Neural progenitor cell (in vitro differentiated cells): ENCODE measurements around the gene GRID1. TPM values are rescaled to one million over a fixed set of nuclear protein-coding genes. Genes with fewer than 3 reads are reported as not detected.

Experiments
- DNase-seq: peaks from one replicate; pipeline ENCODE4 v3.0.0-alpha.2; 2016; ENCODE audit warnings: low spot score
- H2AFZ ChIP-seq: fragments of 200-600 bp; sonication (generic); replicated peaks from 2 replicates; pipeline ENCODE4 v1.6.1; 2016; ENCODE audit warnings: antibody characterized with exemption
- H3F3A ChIP-seq: fragments of 200-600 bp; sonication (generic); 2 replicates; pipeline ENCODE4 v1.6.1; 2016; ENCODE audit warnings: antibody characterized with exemption, low read depth
- H3K27ac ChIP-seq: fragments of 200-600 bp; sonication (generic); 2 replicates; pipeline ENCODE4 v1.5.1; 2016; ENCODE audit warnings: mild to moderate bottlenecking
- H3K27me3 ChIP-seq: fragments of 200-600 bp; sonication (generic); 2 replicates; pipeline ENCODE4 v1.6.1; 2016; ENCODE audit warnings: mild to moderate bottlenecking, moderate library complexity
- H3K36me3 ChIP-seq: fragments of 200-600 bp; sonication (generic); 2 replicates; pipeline ENCODE4 v1.5.1; 2016
- H3K4me1 ChIP-seq: fragments of 200-600 bp; sonication (generic); 2 replicates; pipeline ENCODE4 v1.6.1; 2016; ENCODE audit warnings: mixed run types
- H3K4me2 ChIP-seq: fragments of 200-600 bp; sonication (generic); 2 replicates; pipeline ENCODE4 v1.6.1; 2016
- H3K4me3 ChIP-seq: fragments of 200-600 bp; sonication (generic); 2 replicates; pipeline ENCODE4 v1.5.1; 2016
- H3K79me2 ChIP-seq: fragments of 200-600 bp; sonication (generic); 2 replicates; pipeline ENCODE4 v1.6.1; 2016; ENCODE audit warnings: low read depth
- H3K9ac ChIP-seq: fragments of 200-600 bp; sonication (generic); 2 replicates; pipeline ENCODE4 v1.6.1; 2016
- H3K9me3 ChIP-seq: fragments of 200-600 bp; sonication (generic); 2 replicates; pipeline ENCODE4 v1.5.1; 2016; ENCODE audit warnings: low read depth
- H4K20me1 ChIP-seq: fragments of 200-600 bp; sonication (generic); 2 replicates; pipeline ENCODE4 v1.6.1; 2016; ENCODE audit warnings: low read depth
- H3K27ac Mint-ChIP-seq: 3 replicates; pipeline ENCODE4 v1.8.0; 2021; ENCODE audit warnings: mixed read lengths
- H3K27me3 Mint-ChIP-seq: 2 replicates; pipeline ENCODE4 v1.8.0; 2022; ENCODE audit warnings: low read depth, mild to moderate bottlenecking, inconsistent platforms, moderate library complexity, mixed read lengths; ENCODE audit not compliant: insufficient read depth
- H3K36me3 Mint-ChIP-seq: 3 replicates; pipeline ENCODE4 v1.8.0; 2021; ENCODE audit warnings: mixed read lengths
- H3K4me1 Mint-ChIP-seq: 3 replicates; pipeline ENCODE4 v1.8.0; 2021; ENCODE audit warnings: mixed read lengths
- H3K4me3 Mint-ChIP-seq: 3 replicates; pipeline ENCODE4 v1.8.0; 2021; ENCODE audit warnings: mild to moderate bottlenecking, moderate library complexity, mixed read lengths
- H3K9me3 Mint-ChIP-seq: 3 replicates; pipeline ENCODE4 v1.8.0; 2020; ENCODE audit warnings: mixed read lengths
- EZH2 ChIP-seq: fragments of 200-600 bp; sonication (generic); IDR thresholded peaks from 2 replicates; pipeline ENCODE4 v1.6.1; 2017; ENCODE audit warnings: antibody characterized with exemption, mild to moderate bottlenecking, moderate library complexity
- EZH2phosphoT487 ChIP-seq: fragments of 200-600 bp; sonication (generic); IDR thresholded peaks from 2 replicates; pipeline ENCODE4 v1.6.1; 2017; ENCODE audit warnings: antibody characterized with exemption
- total RNA-seq: library from RNA; depleted of rRNA; stranded (reverse); fragments of >200 nt; gene quantifications from 2 replicates; pipeline ENCODE4 v1.2.3, GENCODE V29; 2015; ENCODE audit warnings: low replicate concordance
- TF ChIP-seq, protein P1 (sequence below): fragments of 200-600 bp; sonication (generic); IDR thresholded peaks from 2 replicates; pipeline ENCODE4 v1.5.1; 2017; ENCODE audit warnings: antibody characterized with exemption, mild to moderate bottlenecking

The GRID1 gene
- total RNA-seq, 1 donor from 2014 or later, result not detected

GRCh38 chr10:85861513-85862197 lies 504.9 kb downstream of the GRID1 start:
- H2AFZ ChIP-seq, result no peak overlapping the region
- Mint-ChIP-seq H3K9me3 (no peaks in the 10 kb centered on the region), H3K4me3 (no peak overlapping the region), H3K4me1 (peaks cover 27% of the 10 kb centered on the region), H3K27ac (no peak overlapping the region), H3K27me3 (peaks cover 4% of the 10 kb centered on the region), H3K36me3 (no peaks in the 10 kb centered on the region)
- H3K9ac ChIP-seq, result no peak overlapping the region
- no peaks in the 10 kb centered on the region for H3K36me3 ChIP-seq
- no peaks in the 10 kb centered on the region for H3F3A ChIP-seq
- H3K4me2 ChIP-seq, result no peak overlapping the region
- H3K27me3 ChIP-seq, result no peaks in the 10 kb centered on the region
- H3K4me3 ChIP-seq, result no peak overlapping the region
- H3K4me1 ChIP-seq, result peaks cover 5% of the 10 kb centered on the region
- H3K79me2 ChIP-seq, result no peaks in the 10 kb centered on the region
- no peaks in the 10 kb centered on the region for H3K9me3 ChIP-seq
- no peak for TF ChIP-seq EZH2phosphoT487
- no peak for TF ChIP-seq EZH2
- TF ChIP-seq, protein P1, sequence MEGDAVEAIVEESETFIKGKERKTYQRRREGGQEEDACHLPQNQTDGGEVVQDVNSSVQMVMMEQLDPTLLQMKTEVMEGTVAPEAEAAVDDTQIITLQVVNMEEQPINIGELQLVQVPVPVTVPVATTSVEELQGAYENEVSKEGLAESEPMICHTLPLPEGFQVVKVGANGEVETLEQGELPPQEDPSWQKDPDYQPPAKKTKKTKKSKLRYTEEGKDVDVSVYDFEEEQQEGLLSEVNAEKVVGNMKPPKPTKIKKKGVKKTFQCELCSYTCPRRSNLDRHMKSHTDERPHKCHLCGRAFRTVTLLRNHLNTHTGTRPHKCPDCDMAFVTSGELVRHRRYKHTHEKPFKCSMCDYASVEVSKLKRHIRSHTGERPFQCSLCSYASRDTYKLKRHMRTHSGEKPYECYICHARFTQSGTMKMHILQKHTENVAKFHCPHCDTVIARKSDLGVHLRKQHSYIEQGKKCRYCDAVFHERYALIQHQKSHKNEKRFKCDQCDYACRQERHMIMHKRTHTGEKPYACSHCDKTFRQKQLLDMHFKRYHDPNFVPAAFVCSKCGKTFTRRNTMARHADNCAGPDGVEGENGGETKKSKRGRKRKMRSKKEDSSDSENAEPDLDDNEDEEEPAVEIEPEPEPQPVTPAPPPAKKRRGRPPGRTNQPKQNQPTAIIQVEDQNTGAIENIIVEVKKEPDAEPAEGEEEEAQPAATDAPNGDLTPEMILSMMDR, result no peak
- no peak overlapping the region for H3K27ac ChIP-seq
- H4K20me1 ChIP-seq, result no peaks in the 10 kb centered on the region
- no peak for DNase-seq

DNA sequence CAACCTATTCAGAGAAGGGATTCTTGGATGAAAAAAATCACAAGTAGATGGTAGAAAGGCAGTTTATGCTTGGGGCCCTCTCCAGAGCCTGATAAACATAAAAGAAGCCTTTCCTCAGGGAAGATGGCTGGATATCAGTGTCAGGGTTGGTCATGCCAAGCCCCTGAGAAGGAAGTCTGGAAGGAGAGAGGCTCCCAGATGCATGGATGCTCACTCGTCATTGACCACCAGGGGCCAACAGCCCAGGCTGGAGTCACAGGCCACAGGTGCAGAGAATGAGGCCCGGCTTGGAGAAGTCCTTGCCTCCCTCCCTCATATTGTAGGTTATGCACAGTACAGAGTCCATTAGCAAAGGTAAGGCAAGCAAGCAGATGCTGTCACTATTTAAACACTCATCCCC lies 506.7 kb downstream of the GRID1 start:
- no peaks in the 10 kb centered on the region for H4K20me1 ChIP-seq
- H3K4me1 Mint-ChIP-seq, result peaks cover 25% of the 10 kb centered on the region
- no peak overlapping the region for H3K4me2 ChIP-seq
- H3K79me2 ChIP-seq, result no peaks in the 10 kb centered on the region
- no peaks in the 10 kb centered on the region for H3F3A ChIP-seq
- H3K4me3 ChIP-seq, result no peak overlapping the region
- no peaks in the 10 kb centered on the region for H3K36me3 ChIP-seq
- TF ChIP-seq EZH2phosphoT487 (no peak), EZH2 (no peak)
- TF ChIP-seq, protein P1, result no peak
- H3K27ac Mint-ChIP-seq, result no peak overlapping the region
- H3K9me3 ChIP-seq, result no peaks in the 10 kb centered on the region
- peaks cover 4% of the 10 kb centered on the region for H3K27me3 Mint-ChIP-seq
- no peak overlapping the region for H3K4me3 Mint-ChIP-seq
- no peaks in the 10 kb centered on the region for H3K4me1 ChIP-seq
- H3K27ac ChIP-seq, result no peak overlapping the region
- H3K9me3 Mint-ChIP-seq, result no peaks in the 10 kb centered on the region
- no peak overlapping the region for H3K9ac ChIP-seq
- H2AFZ ChIP-seq, result no peak overlapping the region
- H3K27me3 ChIP-seq, result no peaks in the 10 kb centered on the region
- H3K36me3 Mint-ChIP-seq, result no peaks in the 10 kb centered on the region
- DNase-seq, result no peak

DNA sequence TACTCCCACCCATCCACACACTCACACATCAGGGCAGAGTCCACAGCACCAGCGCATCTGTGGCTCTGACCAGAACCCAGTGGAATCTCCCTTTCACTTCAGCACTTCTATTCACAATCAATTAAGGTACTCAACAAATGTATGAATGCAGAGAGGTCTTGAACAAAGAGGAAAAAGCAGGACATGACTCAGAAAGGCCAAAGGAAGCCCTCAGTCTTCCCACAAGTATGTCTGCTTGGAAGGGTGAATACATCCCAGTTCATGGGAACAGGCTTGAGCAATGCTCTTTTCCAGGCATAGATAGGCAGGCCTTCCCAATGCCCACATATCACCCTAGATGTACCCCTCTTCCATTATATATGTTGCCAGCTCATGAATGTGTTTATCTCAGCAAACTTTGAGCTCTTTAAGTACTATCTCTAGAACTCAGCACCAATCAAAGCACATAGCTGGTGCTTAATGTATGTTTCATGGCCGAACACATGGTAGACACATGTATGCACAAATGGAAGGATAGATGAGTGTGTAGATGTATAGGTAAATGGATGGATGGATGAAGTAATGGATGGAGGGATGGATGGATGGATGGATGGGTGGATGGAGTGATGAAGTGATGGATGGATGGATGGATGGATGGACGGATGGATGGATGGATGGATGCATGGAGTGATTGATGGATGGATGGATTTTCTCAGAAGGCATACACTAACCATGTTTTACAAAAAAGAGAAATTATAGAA lies 507.6 kb downstream of the GRID1 start:
- Histone ChIP-seq H3K27ac (no peak overlapping the region), H4K20me1 (no peaks in the 10 kb centered on the region), H3K27me3 (no peaks in the 10 kb centered on the region), H3K36me3 (no peaks in the 10 kb centered on the region), H2AFZ (no peak overlapping the region), H3F3A (no peaks in the 10 kb centered on the region), H3K4me1 (no peaks in the 10 kb centered on the region), H3K79me2 (no peaks in the 10 kb centered on the region), H3K9me3 (no peaks in the 10 kb centered on the region), H3K9ac (no peak overlapping the region), H3K4me2 (no peak overlapping the region), H3K4me3 (no peak overlapping the region)
- Mint-ChIP-seq H3K36me3 (no peaks in the 10 kb centered on the region), H3K27ac (no peak overlapping the region), H3K9me3 (no peaks in the 10 kb centered on the region), H3K4me3 (no peak overlapping the region), H3K4me1 (peaks cover 18% of the 10 kb centered on the region), H3K27me3 (peaks cover 4% of the 10 kb centered on the region)
- TF ChIP-seq EZH2 (no peak), EZH2phosphoT487 (no peak)
- TF ChIP-seq, protein P1, result no peak
- no peak for DNase-seq
